Suprapubic skin (tissue), 4 donors: ENCODE results near the gene KRTAP8-1. TPM values are rescaled to one million over a fixed set of nuclear protein-coding genes. Genes with fewer than 3 reads are reported as not detected.

ENCODE experiments used
- DNase-seq, 2 donors: peaks; one replicate each; pipeline ENCODE4 v3.0.0-alpha.2; 2019; ENCODE audit warnings: low spot score in 2 of 2
- H3K27ac ChIP-seq: fragments of 200-600 bp; sonication (generic); one replicate; pipeline ENCODE4 v1.5.1; 2019
- H3K27me3 ChIP-seq: fragments of 200-600 bp; sonication (generic); one replicate; pipeline ENCODE4 v1.5.1; 2019
- H3K36me3 ChIP-seq: fragments of 200-600 bp; sonication (generic); one replicate; pipeline ENCODE4 v1.5.1; 2019
- H3K4me1 ChIP-seq: fragments of 200-600 bp; sonication (generic); one replicate; pipeline ENCODE4 v1.5.1; 2019
- H3K4me3 ChIP-seq: fragments of 200-600 bp; sonication (generic); one replicate; pipeline ENCODE4 v1.5.1; 2019; ENCODE audit warnings: mild to moderate bottlenecking
- H3K9me3 ChIP-seq: fragments of 200-600 bp; sonication (generic); one replicate; pipeline ENCODE4 v1.5.1; 2019
- EP300 ChIP-seq: sonication (generic); formaldehyde crosslinking; IDR thresholded peaks from one replicate; pipeline ENCODE4 v1.6.1; 2017; ENCODE audit warnings: antibody characterized with exemption
- POLR2A ChIP-seq, 2 donors: fragments of 450-650 bp; IDR thresholded peaks; one replicate each; pipeline ENCODE4 v1.6.1; 2017; ENCODE audit warnings: antibody characterized with exemption in 2 of 2, mild to moderate bottlenecking in 2 of 2, moderate library complexity in 2 of 2
- POLR2AphosphoS5 ChIP-seq, 3 donors: sonication (generic); formaldehyde crosslinking; IDR thresholded peaks; one replicate each; pipeline ENCODE4 v1.6.1; 2017; ENCODE audit warnings: antibody characterized with exemption in 3 of 3
- WGBS: methylation state at CpG from one replicate; pipeline ENCODE4 v1.1.5; 2018; 5-methylcytosine and 5-hydroxymethylcytosine counted together
- total RNA-seq, 4 donors: library from RNA; depleted of rRNA; stranded (reverse); fragments of >200 nt; gene quantifications; one replicate each; pipeline ENCODE4 v1.1.0, GENCODE V29; 2016
- TF ChIP-seq, protein P1 (sequence below), 2 donors: fragments of 200-600 bp in 1 of 2; fragments of 450-650 bp in 1 of 2; sonication (generic) in 1 of 2; IDR thresholded peaks; one replicate each; pipeline ENCODE4 v1.5.1; 2016 to 2019; ENCODE audit warnings: antibody characterized with exemption in 2 of 2, mild to moderate bottlenecking in 1 of 2, moderate library complexity in 1 of 2

Gene KRTAP8-1
- total RNA-seq, 4 donors from 2014 or later, result 6.9 to 27.0 (median 15.7) TPM; not detected in 1

DNA sequence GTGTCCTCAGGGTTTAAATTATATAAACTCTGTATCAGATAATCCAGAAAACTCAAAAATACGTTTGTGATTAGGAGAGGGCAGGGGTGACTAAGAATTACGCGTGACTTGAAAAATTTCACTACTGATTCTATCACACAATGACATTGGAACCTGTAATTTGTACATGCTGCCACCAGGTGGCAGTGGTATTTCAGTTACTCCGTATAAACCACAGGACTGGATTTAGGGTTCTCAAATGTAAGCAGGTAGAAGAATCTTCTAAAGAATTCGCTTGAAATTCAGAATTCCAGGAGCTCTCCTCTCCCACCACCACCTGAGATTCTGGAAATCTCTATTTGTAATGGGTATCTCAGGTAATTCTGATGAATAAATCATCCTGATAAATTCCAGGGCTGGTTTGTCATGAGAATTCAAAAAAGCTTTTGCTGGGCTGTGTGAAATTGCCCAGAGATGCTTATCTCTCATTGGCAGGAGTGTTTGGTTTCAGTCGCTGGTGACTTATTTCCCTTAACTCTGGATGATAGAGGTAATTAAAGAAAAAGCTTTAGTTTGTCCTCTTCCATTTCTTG, 18.2 kb upstream of the KRTAP8-1 start:
- TF ChIP-seq, protein P1, sequence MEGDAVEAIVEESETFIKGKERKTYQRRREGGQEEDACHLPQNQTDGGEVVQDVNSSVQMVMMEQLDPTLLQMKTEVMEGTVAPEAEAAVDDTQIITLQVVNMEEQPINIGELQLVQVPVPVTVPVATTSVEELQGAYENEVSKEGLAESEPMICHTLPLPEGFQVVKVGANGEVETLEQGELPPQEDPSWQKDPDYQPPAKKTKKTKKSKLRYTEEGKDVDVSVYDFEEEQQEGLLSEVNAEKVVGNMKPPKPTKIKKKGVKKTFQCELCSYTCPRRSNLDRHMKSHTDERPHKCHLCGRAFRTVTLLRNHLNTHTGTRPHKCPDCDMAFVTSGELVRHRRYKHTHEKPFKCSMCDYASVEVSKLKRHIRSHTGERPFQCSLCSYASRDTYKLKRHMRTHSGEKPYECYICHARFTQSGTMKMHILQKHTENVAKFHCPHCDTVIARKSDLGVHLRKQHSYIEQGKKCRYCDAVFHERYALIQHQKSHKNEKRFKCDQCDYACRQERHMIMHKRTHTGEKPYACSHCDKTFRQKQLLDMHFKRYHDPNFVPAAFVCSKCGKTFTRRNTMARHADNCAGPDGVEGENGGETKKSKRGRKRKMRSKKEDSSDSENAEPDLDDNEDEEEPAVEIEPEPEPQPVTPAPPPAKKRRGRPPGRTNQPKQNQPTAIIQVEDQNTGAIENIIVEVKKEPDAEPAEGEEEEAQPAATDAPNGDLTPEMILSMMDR (IDR thresholded peaks at IDR 0.05), result no peak
- no peak for TF ChIP-seq POLR2A (IDR thresholded peaks at IDR 0.05)
- TF ChIP-seq EP300, result no peak
- TF ChIP-seq POLR2AphosphoS5 (IDR thresholded peaks at IDR 0.05), result no peak
- Histone ChIP-seq H3K27me3 (no peaks in the 10 kb centered on the region), H3K9me3 (peaks cover 8% of the 10 kb centered on the region), H3K36me3 (no peaks in the 10 kb centered on the region), H3K4me1 (no peaks in the 10 kb centered on the region), H3K4me3 (no peak overlapping the region), H3K27ac (no peak overlapping the region)
- 40% methylated on average over 6 of the region's 6 CpGs for WGBS
- DNase-seq, result no peak

DNA sequence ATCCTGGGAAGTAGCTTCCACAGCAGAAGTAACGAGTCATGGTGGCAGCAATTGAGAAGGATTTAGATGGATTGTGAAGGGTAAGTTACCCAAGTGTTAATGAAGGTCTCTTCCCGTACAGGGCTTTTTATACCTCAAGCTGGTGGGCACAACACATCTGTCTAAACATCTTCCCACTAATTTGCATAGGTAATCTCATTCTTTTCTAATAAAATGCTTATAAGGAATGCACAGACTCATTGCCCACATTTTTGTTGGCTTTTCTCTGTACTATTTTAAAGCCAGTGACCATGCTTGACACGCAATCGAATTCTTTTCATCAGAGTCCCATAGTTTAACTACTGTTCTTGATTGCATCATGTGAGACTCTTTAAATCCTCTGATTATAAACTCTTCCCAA, 16.6 kb upstream of the KRTAP8-1 start, which contains the start of gene KRTAP7-1:
Gene KRTAP7-1, minus strand, starts transcription at position 101 of the 400 bp plus-strand sequence. Its CDS starts 61 bp downstream, at position 40.
- H3K36me3 ChIP-seq, result no peaks in the 10 kb centered on the region
- H3K4me3 ChIP-seq, result no peak within 1 kb of the TSS
- WGBS, result 74% methylated on average over 4 of the region's 4 CpGs
- TF ChIP-seq EP300 (no peak), POLR2AphosphoS5 (IDR thresholded peaks at IDR 0.05) (no peak), POLR2A (IDR thresholded peaks at IDR 0.05) (no peak)
- TF ChIP-seq, protein P1 (IDR thresholded peaks at IDR 0.05), result no peak
- H3K27ac ChIP-seq, result no peak within 1 kb of the TSS
- no peaks in the 10 kb centered on the region for H3K4me1 ChIP-seq
- DNase-seq, result no peak
- H3K9me3 ChIP-seq, result peaks cover 8% of the 10 kb centered on the region
- no peaks in the 10 kb centered on the region for H3K27me3 ChIP-seq

DNA sequence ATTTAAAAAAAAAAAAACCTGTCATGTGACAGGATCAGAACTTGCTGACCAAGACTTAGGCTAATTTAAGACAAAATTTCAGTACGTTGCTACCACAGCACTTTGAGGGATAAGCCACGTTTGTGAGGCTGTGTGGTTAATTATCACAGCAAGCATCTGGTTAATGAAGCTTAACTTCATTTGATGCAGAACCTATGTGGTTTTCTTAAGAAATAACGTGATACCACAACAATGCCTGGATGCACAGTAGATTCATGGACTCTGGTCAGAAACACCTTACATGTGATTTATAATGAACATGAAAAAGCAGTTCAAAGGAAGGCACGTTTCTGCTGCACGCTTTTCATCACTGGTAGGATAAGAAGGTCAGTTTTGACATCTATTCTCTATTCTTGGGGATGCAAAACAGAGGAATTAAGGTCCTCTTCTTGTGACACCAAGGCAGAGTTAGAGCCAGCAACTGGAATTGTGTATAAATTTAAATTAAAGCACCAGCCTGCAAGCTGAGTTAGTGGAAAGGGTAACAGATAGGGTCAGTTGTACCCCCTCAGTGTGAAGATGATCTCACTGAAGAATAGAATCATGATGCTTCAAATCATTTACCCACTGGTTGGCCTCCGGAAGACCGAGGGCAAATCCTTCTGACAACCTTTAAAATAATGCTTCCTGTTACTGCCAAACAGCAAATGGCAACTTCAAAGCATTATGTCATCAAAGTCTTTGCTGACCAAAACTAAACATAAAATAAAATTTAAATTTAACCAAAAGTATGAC, 6.0 kb upstream of the KRTAP8-1 start:
- no peak for DNase-seq
- TF ChIP-seq POLR2A (IDR thresholded peaks at IDR 0.05) (no peak), POLR2AphosphoS5 (IDR thresholded peaks at IDR 0.05) (no peak), EP300 (no peak)
- TF ChIP-seq, protein P1 (IDR thresholded peaks at IDR 0.05), result no peak
- H3K4me3 ChIP-seq, result no peak overlapping the region
- no peaks in the 10 kb centered on the region for H3K9me3 ChIP-seq
- no peaks in the 10 kb centered on the region for H3K27me3 ChIP-seq
- no peaks in the 10 kb centered on the region for H3K36me3 ChIP-seq
- no peaks in the 10 kb centered on the region for H3K4me1 ChIP-seq
- H3K27ac ChIP-seq, result no peak overlapping the region
- WGBS, result 68% methylated on average over 7 of the region's 7 CpGs

DNA sequence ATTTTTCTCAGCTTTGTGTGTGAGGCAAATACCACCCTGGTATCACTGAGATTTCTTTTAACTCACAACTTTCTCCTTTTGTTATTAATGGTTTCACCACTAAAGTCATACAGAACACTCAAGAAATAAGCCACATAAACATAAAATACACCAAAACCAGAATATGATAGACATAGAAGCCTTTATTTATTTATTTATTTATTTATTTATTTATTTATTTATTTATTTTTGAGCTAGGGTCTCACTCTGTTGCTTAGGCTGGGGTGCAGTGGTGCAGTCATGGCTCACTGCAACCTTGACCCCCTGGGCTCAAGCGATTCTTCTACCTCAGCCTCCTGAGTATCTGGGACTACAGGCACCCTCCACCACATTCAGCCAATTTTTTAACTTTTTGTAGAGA, 12.5 kb downstream of the KRTAP8-1 start:
- no peaks in the 10 kb centered on the region for H3K9me3 ChIP-seq
- 100% methylated on average over 1 of the region's 1 CpG for WGBS
- H3K27me3 ChIP-seq, result no peaks in the 10 kb centered on the region
- DNase-seq, result no peak
- no peaks in the 10 kb centered on the region for H3K36me3 ChIP-seq
- no peak overlapping the region for H3K4me3 ChIP-seq
- H3K4me1 ChIP-seq, result no peaks in the 10 kb centered on the region
- no peak overlapping the region for H3K27ac ChIP-seq
- TF ChIP-seq POLR2A (IDR thresholded peaks at IDR 0.05) (no peak), EP300 (no peak)

DNA sequence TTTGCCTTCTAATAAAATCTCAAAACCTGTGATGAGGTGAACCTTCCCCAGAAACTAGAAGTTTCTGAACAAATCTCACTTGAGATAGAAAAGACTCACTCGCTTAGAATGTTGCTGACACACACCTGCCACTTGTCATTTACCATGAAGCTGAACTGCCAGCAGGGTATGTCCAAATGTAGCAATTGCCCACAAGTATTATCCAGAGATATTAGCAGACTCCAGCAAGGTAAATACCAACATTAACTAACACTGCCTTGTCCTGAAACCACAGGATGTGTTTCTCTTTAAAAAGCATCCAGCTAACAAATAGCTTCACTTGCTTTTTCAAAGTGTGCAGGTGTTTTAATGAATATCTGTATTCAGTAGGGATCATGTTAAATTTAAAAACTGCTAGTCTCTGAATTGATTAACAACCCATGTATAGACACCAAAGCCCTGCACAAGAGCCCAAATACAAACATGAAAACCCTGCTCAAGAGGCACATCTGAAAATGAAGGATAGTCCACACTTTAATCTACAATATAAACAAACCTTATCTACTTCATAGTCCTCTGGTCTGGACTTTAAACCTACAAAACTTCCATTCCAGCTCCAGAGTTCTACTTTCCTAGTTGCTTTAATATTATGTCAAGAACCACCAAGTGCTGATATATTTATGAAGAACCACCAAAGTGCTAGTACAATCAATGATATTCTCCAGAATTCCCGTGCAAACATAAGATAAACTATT, 19.3 kb downstream of the KRTAP8-1 start:
- no peak overlapping the region for H3K4me3 ChIP-seq
- H3K4me1 ChIP-seq, result no peaks in the 10 kb centered on the region
- DNase-seq, result no peak
- no peak overlapping the region for H3K27ac ChIP-seq
- no peaks in the 10 kb centered on the region for H3K27me3 ChIP-seq
- H3K36me3 ChIP-seq, result no peaks in the 10 kb centered on the region
- 43% methylated on average over 2 of the region's 2 CpGs for WGBS
- no peak for TF ChIP-seq EP300
- H3K9me3 ChIP-seq, result no peaks in the 10 kb centered on the region

DNA sequence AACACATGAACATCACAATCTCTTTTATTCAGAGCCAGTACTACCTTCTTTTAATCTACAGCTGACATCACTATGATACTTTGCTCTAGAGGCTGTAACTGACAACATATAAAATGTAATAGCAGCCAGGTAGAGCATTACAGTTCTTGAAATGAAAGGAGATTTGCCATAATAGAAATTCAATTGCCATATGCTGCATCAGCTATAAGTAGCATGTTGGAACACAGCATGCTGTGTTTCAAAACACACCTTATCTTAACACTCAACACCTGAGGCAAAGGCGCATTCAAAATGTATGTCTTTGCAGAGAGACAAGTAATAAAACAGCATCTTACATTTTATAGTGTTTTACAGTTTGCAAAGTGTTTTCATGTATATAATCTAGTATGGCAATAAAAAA, 33.8 kb downstream of the KRTAP8-1 start:
- no peak for TF ChIP-seq POLR2AphosphoS5 (IDR thresholded peaks at IDR 0.05)
- TF ChIP-seq, protein P1 (IDR thresholded peaks at IDR 0.05), result no peak
- TF ChIP-seq EP300, result no peak
- no peak for TF ChIP-seq POLR2A (IDR thresholded peaks at IDR 0.05)
- DNase-seq, result no peak
- Histone ChIP-seq H3K36me3 (no peaks in the 10 kb centered on the region), H3K27ac (no peak overlapping the region), H3K4me3 (no peak overlapping the region), H3K4me1 (no peaks in the 10 kb centered on the region), H3K9me3 (no peaks in the 10 kb centered on the region), H3K27me3 (no peaks in the 10 kb centered on the region)
- 61% methylated on average over 1 of the region's 1 CpG for WGBS
